Right renal pelvis (tissue), 4 donors: Measurements from ENCODE around the gene TAGLN. TPM values are rescaled to one million over a fixed set of nuclear protein-coding genes. Genes with fewer than 3 reads are reported as not detected.

ENCODE experiments used
- DNase-seq, 4 donors: peaks; one replicate each; pipeline ENCODE4 v3.0.0-alpha.2; 2013; ENCODE audit warnings: low read depth in 4 of 4, low spot score in 3 of 4, missing footprints in 1 of 4
- polyA plus RNA-seq, 4 donors: library from polyadenylated mRNA; unstranded; fragments of 120-200 nt; gene quantifications; one replicate each; pipeline ENCODE4 v1.2.1, GENCODE V29; 2013; ENCODE audit not compliant: insufficient read length in 4 of 4

Gene TAGLN
- polyA plus RNA-seq, 4 donors: 110 to 181 (median 125) TPM

DNA sequence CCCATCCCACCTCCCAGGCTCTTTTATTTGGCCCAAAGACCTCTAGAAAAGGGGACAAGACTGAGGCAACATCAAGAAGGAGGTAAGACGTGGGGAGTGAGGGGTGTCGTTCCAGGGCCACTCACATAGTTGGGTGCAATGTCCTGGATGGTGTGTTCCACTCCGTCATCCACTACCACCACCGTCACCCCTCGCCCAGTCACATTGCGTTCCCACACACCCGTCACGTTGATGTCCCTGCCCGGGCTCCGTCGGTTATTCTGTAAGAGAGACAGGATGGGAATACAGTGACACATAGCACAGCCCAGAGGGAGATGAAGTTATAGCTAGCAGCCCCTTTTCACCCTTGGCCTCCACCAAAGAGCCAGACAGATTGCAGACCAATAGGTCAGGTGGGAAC lies 28.9 kb downstream of the TAGLN start:
- DNase-seq: no peak

DNA sequence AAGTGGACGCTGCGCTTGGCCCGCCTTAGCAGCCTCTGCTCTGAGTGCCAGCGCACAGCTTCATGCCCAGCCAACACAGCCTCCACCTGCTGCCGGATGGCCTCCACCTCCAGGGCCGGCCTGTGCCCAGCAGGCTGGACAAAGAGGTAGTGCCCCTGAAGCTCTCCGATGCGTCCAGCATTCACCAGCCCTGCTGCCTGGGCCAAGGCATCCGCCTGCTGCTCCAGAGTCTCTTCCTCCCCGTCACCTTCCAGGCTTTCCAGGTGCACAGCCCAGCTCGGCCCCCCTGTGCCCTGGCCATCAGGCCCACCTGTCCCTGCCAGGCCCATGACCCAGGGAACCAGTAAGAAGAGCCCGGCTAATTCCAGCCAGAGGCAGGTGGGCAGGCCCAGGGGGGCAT lies 30.2 kb downstream of the TAGLN start:
- DNase-seq: no peak

DNA sequence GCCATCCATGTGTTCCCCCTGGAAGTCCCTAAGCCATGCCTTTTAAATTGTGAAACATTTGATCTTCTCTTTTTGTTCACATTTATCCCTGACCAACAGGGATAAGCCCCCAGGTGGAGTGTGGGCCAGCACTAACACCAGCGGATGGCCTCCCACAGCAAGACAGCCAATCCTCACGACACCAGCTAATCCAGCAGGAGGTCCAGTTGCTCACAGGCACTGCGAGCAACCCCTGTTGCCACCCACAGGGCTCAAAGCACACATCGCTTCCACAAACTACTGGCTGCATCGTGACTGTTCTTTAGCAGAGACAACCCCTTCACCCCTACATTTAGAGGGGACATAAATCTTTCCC lies 30.7 kb downstream of the TAGLN start:
- DNase-seq: no peak

DNA sequence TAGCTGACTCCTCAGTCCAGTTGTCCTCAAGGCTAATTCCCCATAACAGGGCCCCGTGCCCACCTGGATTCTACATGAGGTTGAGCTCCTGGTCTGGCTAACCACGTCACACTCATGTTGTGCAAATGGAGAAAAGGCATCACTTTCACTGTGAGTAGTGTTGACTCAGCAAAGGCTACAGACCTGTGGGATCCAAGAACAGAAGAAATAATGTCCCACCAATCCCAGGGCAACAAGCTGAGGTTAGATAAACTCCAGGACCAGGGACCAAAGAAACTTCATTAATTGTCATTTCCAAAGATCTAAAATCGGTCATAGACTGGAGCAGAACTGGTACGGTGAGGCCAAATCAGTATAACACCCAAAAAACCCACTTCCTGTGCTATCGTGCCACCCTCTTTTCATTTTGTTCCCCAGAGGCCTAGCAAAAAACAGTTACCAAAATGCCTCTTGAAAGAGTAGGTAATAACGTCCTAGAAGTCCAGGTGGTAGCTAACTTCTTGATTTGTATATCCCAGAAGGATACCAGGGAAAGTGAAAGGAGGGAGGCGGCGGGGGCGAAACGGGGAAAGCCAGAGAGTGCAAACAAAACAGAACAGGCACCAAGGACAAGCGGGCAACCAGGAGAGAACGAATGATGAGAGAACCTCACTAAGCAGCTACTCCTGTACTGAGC lies 31.3 kb downstream of the TAGLN start:
- no peak for DNase-seq

DNA sequence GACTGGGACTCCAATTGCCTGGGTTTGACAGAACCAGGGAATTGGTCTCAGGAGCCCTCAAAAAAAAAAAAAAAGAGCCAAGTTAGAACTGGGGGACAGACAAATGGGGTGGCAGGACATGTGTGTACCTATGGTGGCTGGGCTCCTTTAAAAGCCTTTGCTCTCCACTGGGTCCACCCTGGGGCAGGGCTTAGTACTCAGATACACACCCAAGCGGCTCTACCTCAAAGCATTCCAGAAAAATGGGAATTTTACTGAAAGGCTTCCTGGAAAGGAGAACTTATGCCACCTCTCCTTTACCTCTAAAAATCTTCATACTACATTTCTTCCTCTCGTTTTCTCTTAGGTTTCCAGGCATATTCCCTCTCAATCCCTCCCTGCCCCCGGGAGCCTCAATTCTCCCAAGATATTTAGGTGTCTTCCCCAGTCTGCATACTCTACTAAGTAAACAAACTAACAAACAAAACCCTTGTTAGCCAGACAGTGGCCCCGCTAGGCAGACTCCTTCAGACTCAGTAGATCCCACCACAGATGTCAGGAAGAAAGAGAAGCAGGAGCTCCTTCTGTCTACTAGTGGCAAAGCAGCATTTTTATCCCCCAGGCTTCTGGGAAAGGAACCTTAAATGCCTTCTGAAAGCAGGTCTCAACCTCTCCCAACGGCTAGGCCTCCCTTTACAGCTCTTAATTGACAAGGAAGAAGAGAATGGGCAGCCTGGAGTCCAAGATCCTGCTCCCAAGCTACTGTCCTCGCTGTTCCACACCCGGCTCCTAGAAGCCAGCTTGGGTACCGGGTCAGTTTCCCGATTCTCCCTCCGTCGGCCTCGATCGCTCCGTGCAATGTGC lies 32.0 kb downstream of the TAGLN start:
- DNase-seq: no peak

DNA sequence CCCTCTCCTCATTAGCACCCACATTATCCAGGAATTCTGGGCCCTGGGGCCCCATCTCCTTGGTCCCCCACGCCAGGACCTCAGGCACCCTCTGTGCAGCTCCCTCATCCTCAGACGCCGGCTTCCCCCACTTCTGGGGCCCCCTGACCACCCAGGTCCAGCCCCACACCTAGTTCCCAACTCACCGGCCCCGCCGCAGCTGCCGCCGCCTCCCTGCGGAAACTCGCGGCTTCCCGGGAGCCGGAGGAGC lies 32.6 kb downstream of the TAGLN start, which contains the start of gene PCSK7:
Gene PCSK7 (minus strand): TSS at position 232 of the 250 bp plus-strand sequence. CDS start 2,229 bp downstream, outside the sequence.
- DNase-seq: no peak

DNA sequence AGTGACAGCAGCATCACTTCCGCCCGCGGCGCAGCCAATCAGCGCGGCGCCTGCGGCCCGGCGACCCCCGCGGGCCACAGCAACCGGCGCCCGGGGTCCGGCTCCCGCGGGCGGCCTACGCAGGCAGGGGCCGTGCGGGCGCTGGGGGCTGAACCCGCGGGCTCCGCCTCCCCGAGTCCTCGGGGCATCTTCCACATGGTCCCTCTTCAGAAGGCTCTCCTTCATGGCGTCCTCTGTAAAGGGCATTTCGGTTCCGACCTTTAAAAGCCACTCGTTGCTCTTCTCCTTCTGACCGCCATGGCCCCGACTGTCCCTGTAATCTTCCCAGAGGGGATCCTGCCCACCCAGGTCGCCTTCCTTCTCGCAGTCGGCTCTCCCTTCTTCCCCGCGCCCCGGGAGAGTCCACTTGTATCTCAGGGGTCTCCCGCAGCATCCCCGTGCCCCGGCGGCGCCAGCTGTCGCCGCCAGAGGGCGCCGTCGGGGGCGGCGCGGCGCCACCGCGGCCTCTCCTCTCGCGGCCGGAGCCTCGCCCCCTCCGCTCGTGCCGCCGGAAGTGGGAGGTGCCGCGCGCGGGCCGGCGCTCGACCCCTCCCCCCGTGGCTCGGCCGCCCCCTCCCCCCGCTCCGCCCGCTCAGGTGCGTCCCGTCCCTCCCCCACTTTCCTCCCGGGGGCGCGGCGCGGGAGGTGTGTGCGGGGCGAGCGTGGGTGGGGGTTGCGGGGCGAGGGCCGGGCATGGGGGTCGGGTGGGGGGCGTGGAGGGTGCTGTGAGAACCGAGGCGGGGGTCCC lies 33.1 kb downstream of the TAGLN start, which contains the start of gene RNF214:
Gene RNF214 (plus strand): TSS at position 580 of the 787 bp plus-strand sequence. CDS start 1,602 bp downstream, outside the sequence.
- DNase-seq: peak; percentile 72 to 83 (median 75)

DNA sequence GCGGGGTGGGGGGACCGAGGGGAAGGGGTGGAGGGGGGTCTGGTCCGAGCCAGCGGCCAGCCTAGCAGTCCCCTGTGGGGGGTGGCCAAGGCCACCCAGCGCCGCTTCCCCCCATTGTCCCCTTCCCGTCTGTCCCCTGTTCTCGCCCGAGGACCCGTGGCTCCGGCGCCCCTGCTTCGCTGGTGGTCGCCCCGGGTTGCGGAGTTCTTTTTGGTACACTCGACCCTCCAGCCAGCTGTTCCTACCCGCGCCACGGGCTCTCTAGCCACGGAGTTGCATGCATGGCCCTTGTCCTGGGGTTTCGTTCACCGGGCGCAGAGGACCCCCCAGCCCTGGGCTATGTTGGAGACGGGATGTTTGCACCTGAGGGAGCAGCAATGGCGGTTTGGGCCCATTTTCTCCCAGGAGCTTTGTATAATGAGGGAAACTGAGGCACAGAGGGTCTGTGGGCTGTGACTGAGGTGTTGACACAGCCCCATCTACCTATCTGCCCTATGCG lies 33.8 kb downstream of the TAGLN start:
- DNase-seq: no peak

DNA sequence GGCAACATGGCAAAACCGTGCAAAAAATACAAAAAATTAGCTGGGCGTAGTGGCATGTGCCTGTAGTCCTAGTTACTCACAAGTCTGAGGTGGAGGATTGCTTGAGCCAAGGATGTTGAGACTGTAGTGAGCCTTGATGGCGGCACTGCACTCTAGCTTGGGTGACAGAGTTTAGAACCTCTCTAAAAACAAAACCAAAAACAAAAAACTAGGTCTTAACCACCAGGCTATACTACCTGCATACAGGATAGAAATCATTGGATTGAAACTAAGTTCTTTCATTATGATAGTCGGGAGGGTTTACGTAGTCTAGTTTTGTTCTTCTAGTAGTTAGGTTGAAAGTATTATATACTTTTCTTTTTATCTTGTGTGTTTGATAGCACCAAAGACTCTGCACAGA lies 39.1 kb downstream of the TAGLN start:
- DNase-seq: no peak

DNA sequence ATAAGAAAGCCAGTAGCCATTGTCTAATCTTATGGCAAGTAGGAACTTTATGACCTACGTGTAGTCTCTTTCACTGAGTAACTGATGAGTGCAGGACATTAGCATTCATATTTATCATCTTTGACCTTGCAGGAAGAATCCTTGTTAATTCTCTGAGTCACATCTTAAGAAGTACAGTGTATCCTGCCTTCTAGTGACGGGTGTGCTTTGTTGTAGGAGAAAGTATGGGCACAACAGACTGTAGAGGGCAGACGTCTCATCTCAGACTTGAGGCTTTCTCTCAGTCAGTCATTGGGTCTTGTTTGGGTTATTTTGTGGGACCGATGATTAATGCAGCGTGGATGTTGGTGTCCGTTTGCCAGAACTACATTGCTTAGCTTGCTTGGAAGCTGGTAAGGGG lies 40.1 kb downstream of the TAGLN start:
- no peak for DNase-seq

DNA sequence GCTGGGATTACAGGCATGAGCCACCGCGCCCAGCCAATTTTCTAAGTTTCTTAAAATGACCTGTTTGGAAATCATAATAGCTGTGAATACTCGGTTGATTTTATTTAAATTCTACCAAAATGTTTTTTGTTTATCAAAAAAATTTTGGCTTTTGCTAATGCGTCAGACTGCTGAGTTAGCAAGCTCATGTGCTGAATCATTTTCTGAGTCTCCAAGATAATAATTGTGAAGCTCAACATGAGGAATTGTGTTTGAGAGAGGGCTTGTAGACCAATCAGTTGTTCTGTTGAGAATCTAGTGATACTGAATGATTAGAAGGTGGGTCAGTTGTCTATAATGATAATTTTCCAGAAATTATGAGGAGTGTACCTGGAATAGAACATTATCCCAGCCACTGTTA lies 49.2 kb downstream of the TAGLN start:
- DNase-seq: no peak

DNA sequence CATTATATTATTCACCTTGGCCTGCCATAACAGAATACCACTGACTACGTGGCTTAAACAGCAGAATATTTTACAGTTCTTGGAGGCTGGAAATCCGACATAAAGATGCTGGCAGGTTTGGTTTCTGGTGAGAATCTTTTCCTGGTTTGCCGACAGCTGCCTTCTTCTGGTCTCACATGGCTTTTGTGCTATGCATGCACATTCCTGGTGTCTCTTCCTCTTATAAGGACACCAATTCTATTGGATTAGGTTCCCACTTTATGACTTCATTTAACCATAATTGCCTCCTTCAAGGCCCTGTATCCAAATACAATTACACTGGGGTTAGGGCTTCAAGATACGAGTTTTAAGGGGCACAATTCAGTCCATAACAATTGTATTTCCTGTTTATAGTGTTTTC lies 50.4 kb downstream of the TAGLN start:
- DNase-seq: no peak

DNA sequence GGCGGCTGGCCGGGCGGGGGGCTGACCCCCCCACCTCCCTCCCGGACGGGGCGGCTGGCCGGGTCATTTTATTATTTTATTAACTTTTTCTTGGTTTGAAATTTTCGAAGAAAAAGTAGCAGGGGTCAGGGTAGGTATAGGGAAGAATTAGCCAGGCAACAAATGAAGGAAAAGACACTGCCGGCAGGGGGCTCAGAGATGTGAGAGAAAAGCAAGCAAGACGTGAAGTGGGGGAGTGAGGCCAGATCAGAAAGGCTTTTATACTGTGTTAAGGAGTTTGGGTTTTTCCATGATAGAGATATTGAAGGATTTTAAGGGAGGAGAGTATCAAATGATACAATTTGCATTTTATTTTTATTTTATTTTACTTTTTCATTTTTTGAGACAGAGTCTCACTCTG lies 52.3 kb downstream of the TAGLN start:
- no peak for DNase-seq

DNA sequence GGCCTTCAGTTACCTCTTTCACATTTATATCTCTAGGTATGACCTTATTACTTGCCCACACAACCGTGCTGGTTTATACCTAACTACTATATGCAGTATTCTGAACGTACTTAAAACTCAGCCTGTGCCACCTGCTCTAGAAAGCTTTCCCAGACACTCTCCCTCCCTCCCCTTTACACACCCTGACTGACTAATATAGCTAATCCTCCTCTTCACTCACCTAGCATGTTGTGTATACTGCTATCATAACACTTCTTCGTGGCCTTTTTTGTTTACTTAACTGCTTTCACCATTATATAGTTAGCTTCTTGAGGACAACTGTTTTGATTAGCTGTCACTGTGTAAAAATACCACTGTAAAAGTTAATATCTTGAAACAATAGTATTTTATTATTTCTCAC lies 56.8 kb downstream of the TAGLN start:
- no peak for DNase-seq

DNA sequence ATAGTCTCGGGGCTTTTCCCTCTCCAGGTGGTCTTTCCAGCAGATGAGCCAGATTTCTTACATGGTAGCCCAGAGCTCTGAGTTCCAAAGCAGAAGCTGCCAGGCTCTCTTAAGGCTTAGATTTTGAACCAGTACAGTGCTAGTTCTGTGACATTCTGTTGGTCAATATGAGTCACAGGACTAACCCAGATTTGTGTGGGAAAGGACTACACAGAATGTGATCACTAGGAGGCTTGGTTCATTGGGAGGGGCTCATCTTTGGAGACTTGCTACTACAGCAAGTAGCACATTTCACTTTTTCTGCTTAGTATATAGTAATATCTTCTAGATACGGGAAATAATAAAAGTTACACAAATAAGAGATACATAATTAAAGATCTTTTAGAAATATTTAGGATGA lies 57.4 kb downstream of the TAGLN start:
- DNase-seq: no peak

Other genes starting within 250 kb of the TAGLN start
- gene SIK3, start 100.9 kb upstream of the TAGLN start, polyA plus RNA-seq: 10 to 100 TPM; 30.9 to 35.9 (median 34.4) TPM
- 10 to 100 TPM; 69.0 to 76.5 (median 72.1) TPM for gene PAFAH1B2, start 55.1 kb upstream of the TAGLN start, polyA plus RNA-seq
- gene SIDT2, start 20.6 kb upstream of the TAGLN start, polyA plus RNA-seq: 10 to 100 TPM; 41.5 to 42.1 (median 41.9) TPM
- gene PCSK7, start 32.7 kb downstream of the TAGLN start, polyA plus RNA-seq: 10 to 100 TPM; 20.7 to 22.3 (median 21.4) TPM
- gene RNF214, start 33.3 kb downstream of the TAGLN start, polyA plus RNA-seq: 10 to 100 TPM; 25.9 to 34.7 (median 30.1) TPM
- 10 to 100 TPM; 15.6 to 24.8 (median 19.5) TPM for gene BACE1-AS, start 92.0 kb downstream of the TAGLN start, polyA plus RNA-seq
- 10 to 100 TPM; 58.2 to 64.9 (median 63.1) TPM for gene BACE1, start 116.9 kb downstream of the TAGLN start, polyA plus RNA-seq
- 10 to 100 TPM; 20.0 to 27.4 (median 24.2) TPM for gene CEP164, start 128.5 kb downstream of the TAGLN start, polyA plus RNA-seq